ENCODE results near the gene IDH3A.

Gene IDH3A

GRCh38 chr15:78213956-78214355 lies 64.8 kb downstream of the IDH3A start:
- H3K27me3 Mint-ChIP-seq: peaks cover 11% of the 10 kb centered on the region
- DNase-seq: no peak
- no peak overlapping the region for H3K27ac Mint-ChIP-seq
- H3K4me1 Mint-ChIP-seq: no peaks in the 10 kb centered on the region
- CTCF ChIA-PET: interaction anchor here (1.9 kb wide), 1 partner anchor 19 kb away, joined by 8 read pairs; no protein-coding TSS in a partner anchor
- H3K4me3 Mint-ChIP-seq: no peak overlapping the region
- no peaks in the 10 kb centered on the region for H3K9me3 Mint-ChIP-seq
- no peaks in the 10 kb centered on the region for H3K36me3 Mint-ChIP-seq

GRCh38 chr15:78216276-78217104 lies 67.3 kb downstream of the IDH3A start:
- Mint-ChIP-seq H3K4me3 (no peak overlapping the region), H3K4me1 (no peaks in the 10 kb centered on the region), H3K9me3 (no peaks in the 10 kb centered on the region), H3K27me3 (peaks cover 17% of the 10 kb centered on the region), H3K27ac (no peak overlapping the region), H3K36me3 (no peaks in the 10 kb centered on the region)
- no peak for DNase-seq
- CTCF ChIA-PET: interaction anchor here (0.6 kb wide), 1 partner anchor 814 kb away, joined by 3 read pairs; no protein-coding TSS in a partner anchor

- H3K9me3 Mint-ChIP-seq: no peaks in the 10 kb centered on the region
- no peak for DNase-seq
- no peaks in the 10 kb centered on the region for H3K36me3 Mint-ChIP-seq
- peaks cover 13% of the 10 kb centered on the region for H3K27me3 Mint-ChIP-seq
- H3K27ac Mint-ChIP-seq: no peak overlapping the region
- H3K4me3 Mint-ChIP-seq: no peak overlapping the region
- H3K4me1 Mint-ChIP-seq: no peaks in the 10 kb centered on the region
- CTCF ChIA-PET: no interaction called here
Measured at GRCh38 chr15:78220713-78221112, 71.6 kb downstream of the IDH3A start.

Data from activated naive CD4-positive, alpha-beta T cell treated with anti-CD3 and anti-CD28 coated beads, Interleukin-2, amount 10 ng/mL, durations not matched to agents 7 days and 5 days (primary cell).